ENCODE results near the gene TSPAN31.
"Not testable (repeated sequence)": the region's sequence is repeated elsewhere in the genome, so short reads cannot be mapped to it uniquely, and the experiment has no call there.

Gene TSPAN31

GRCh38 chr12:57770734-57771133 is 25.9 kb downstream of the TSPAN31 start:
- DNase-seq = no peak

- peak; percentile 92 for DNase-seq
Measured at GRCh38 chr12:57771236-57771872, 26.5 kb downstream of the TSPAN31 start.

GRCh38 chr12:57771873-57772428 is 27.1 kb downstream of the TSPAN31 start, which contains the start of gene METTL1:
Gene METTL1 (minus strand): TSS chr12:57772105. CDS start chr12:57772083, 22 bp downstream.
- peak; percentile 99 for DNase-seq

GRCh38 chr12:57772429-57773322 is 27.8 kb downstream of the TSPAN31 start, which contains the start of gene EEF1AKMT3:
Gene EEF1AKMT3 (plus strand): TSS chr12:57772614. CDS start chr12:57772725, 111 bp downstream.
- DNase-seq = peak; percentile 57

- DNase-seq = not testable (repeated sequence)
Measured at GRCh38 chr12:57774634-57775033, 29.8 kb downstream of the TSPAN31 start.

GRCh38 chr12:57775044-57775443 is 30.2 kb downstream of the TSPAN31 start:
- DNase-seq = no peak

GRCh38 chr12:57775563-57776246 is 30.9 kb downstream of the TSPAN31 start:
- no peak for DNase-seq

GRCh38 chr12:57776247-57776587 is 31.4 kb downstream of the TSPAN31 start:
- no peak for DNase-seq

GRCh38 chr12:57777367-57777766 is 32.5 kb downstream of the TSPAN31 start:
- DNase-seq = no peak

GRCh38 chr12:57777911-57778310 is 33.1 kb downstream of the TSPAN31 start:
- DNase-seq = no peak

- no peak for DNase-seq
Measured at GRCh38 chr12:57779736-57780135, 34.9 kb downstream of the TSPAN31 start.

GRCh38 chr12:57780284-57780897 is 35.6 kb downstream of the TSPAN31 start:
- no peak for DNase-seq

GRCh38 chr12:57781244-57781643 is 36.4 kb downstream of the TSPAN31 start:
- DNase-seq = no peak

- DNase-seq = no peak
Measured at GRCh38 chr12:57781801-57782200, 37.0 kb downstream of the TSPAN31 start.

- DNase-seq = no peak
Measured at GRCh38 chr12:57782243-57782607, 37.4 kb downstream of the TSPAN31 start.

GRCh38 chr12:57782608-57783465 is 38.0 kb downstream of the TSPAN31 start, which contains the start of gene TSFM:
Gene TSFM (plus strand): TSS chr12:57782787. CDS start chr12:57782802, 15 bp downstream.
- peak; percentile 91 for DNase-seq

GRCh38 chr12:57783466-57783801 is 38.6 kb downstream of the TSPAN31 start:
- no peak for DNase-seq

GRCh38 chr12:57783861-57784260 is 39.0 kb downstream of the TSPAN31 start:
- DNase-seq = no peak

- peak; percentile 74 for DNase-seq
Measured at GRCh38 chr12:57793920-57794319, 49.1 kb downstream of the TSPAN31 start.

- DNase-seq = no peak
Measured at GRCh38 chr12:57795354-57795753, 50.5 kb downstream of the TSPAN31 start.

GRCh38 chr12:57796996-57797395 is 52.2 kb downstream of the TSPAN31 start:
- DNase-seq = no peak

- DNase-seq = no peak
Measured at GRCh38 chr12:57797933-57798332, 53.1 kb downstream of the TSPAN31 start.

All from NCI-H226 (cell line).